T-helper 1 cell (primary cell): ENCODE data around the gene ADAM12.
A peak's percentile ranks its signal among the peaks of the same experiment; 100 is the strongest.
"Not testable (repeated sequence)": the region's sequence is repeated elsewhere in the genome, so short reads cannot be mapped to it uniquely, and the experiment has no call there.

Source experiments
- DNase-seq, 5 donors: peaks; one replicate each; pipeline ENCODE4 v3.0.0-alpha.2; 2012 to 2020

The ADAM12 gene

GRCh38 chr10:125999694-126000093, 388.6 kb downstream of the ADAM12 start:
- no peak for DNase-seq

GRCh38 chr10:125997586-125997985, 390.7 kb downstream of the ADAM12 start:
- no peak for DNase-seq

- no peak for DNase-seq
Measured at GRCh38 chr10:125995726-125996304, 392.5 kb downstream of the ADAM12 start.

GRCh38 chr10:125994601-125995000, 393.7 kb downstream of the ADAM12 start:
- no peak for DNase-seq

- no peak for DNase-seq
Measured at GRCh38 chr10:125992254-125992653, 396.0 kb downstream of the ADAM12 start.

- DNase-seq, result no peak
Measured at GRCh38 chr10:125991392-125991791, 396.9 kb downstream of the ADAM12 start.

GRCh38 chr10:125990974-125991373, 397.3 kb downstream of the ADAM12 start:
- no peak for DNase-seq

GRCh38 chr10:125989791-125990190, 398.5 kb downstream of the ADAM12 start:
- DNase-seq, result no peak

- no peak for DNase-seq
Measured at GRCh38 chr10:125985557-125986240, 402.6 kb downstream of the ADAM12 start.

- no peak for DNase-seq
Measured at GRCh38 chr10:125984865-125985495, 403.3 kb downstream of the ADAM12 start.

- DNase-seq, result no peak
Measured at GRCh38 chr10:125984346-125984745, 403.9 kb downstream of the ADAM12 start.

- no peak for DNase-seq
Measured at GRCh38 chr10:125983656-125984055, 404.6 kb downstream of the ADAM12 start.

GRCh38 chr10:125983161-125983560, 405.1 kb downstream of the ADAM12 start:
- no peak for DNase-seq

- peak in 2 of 5 donors; percentile 14 to 28 for DNase-seq
Measured at GRCh38 chr10:125982260-125982948, 405.9 kb downstream of the ADAM12 start.

GRCh38 chr10:125980521-125981035, 407.7 kb downstream of the ADAM12 start:
- no peak for DNase-seq

- no peak for DNase-seq
Measured at GRCh38 chr10:125979976-125980375, 408.3 kb downstream of the ADAM12 start.

GRCh38 chr10:125976960-125977605, 411.2 kb downstream of the ADAM12 start:
- no peak for DNase-seq

- DNase-seq, result not testable (repeated sequence)
Measured at GRCh38 chr10:125970077-125970630, 418.1 kb downstream of the ADAM12 start.

- DNase-seq, result no peak
Measured at GRCh38 chr10:125967533-125967932, 420.7 kb downstream of the ADAM12 start.

- no peak for DNase-seq
Measured at GRCh38 chr10:125964558-125964957, 423.7 kb downstream of the ADAM12 start.
